H1 (cell line): Measurements from ENCODE around the gene IQCE. TPM values are rescaled to one million over a fixed set of nuclear protein-coding genes. Genes with fewer than 3 reads are reported as not detected.

Source experiments
- CTCF ChIA-PET: fragments of 300-600 bp; sonication (Branson Sonifier 250); formaldehyde crosslinking; loops from one replicate; lab custom pipeline; 2021; ENCODE audit not compliant: partially characterized antibody; lab: Charles Lee
- POLR2A ChIA-PET: fragments of 300-600 bp; sonication (Branson Sonifier 250); formaldehyde crosslinking; loops from one replicate; lab custom pipeline; 2021; ENCODE audit warnings: inconsistent platforms; ENCODE audit not compliant: partially characterized antibody; lab: Charles Lee
- DNase-seq, 2 experiments: peaks; one replicate each; pipeline versions ENCODE4 v3.0.0 to v3.0.0-alpha.2; 2010 to 2022; ENCODE audit warnings: low spot score in 2 of 2, low read depth in 1 of 2, mixed read lengths in 1 of 2
- FAIRE-seq: peaks from 2 replicates; lab custom pipeline; 2011; peaks lifted over from hg19 to GRCh38; lab: Jason Lieb, UNC
- H2AFZ ChIP-seq: 2 replicates; pipeline ENCODE4 v1.8.1; 2012; ENCODE audit warnings: low read length, inconsistent platforms
- H2AK5ac ChIP-seq: 2 replicates; pipeline ENCODE4 v1.6.1; 2013; ENCODE audit warnings: low read depth, low read length
- H2BK120ac ChIP-seq: replicated peaks from 2 replicates; pipeline ENCODE3; 2013; ENCODE audit warnings: low read depth, low read length, inconsistent platforms
- H2BK12ac ChIP-seq: 2 replicates; pipeline ENCODE4 v1.6.1; 2013; ENCODE audit warnings: low read depth, low read length
- H2BK15ac ChIP-seq: 2 replicates; pipeline ENCODE4 v1.6.1; 2013; ENCODE audit warnings: low read length
- H2BK20ac ChIP-seq: 2 replicates; pipeline ENCODE4 v1.6.1; 2013; ENCODE audit warnings: low read length
- H2BK5ac ChIP-seq: 2 replicates; pipeline ENCODE4 v1.6.1; 2013; ENCODE audit warnings: low read depth, low read length
- H3K14ac ChIP-seq: 2 replicates; pipeline ENCODE4 v1.6.1; 2013; ENCODE audit warnings: inconsistent platforms; ENCODE audit not compliant: insufficient read length
- H3K18ac ChIP-seq: 2 replicates; pipeline ENCODE4 v1.6.1; 2013; ENCODE audit warnings: low read length; ENCODE audit errors: extremely low read depth
- H3K23ac ChIP-seq: 2 replicates; pipeline ENCODE4 v1.6.1; 2013; ENCODE audit warnings: inconsistent platforms; ENCODE audit not compliant: insufficient read length
- H3K23me2 ChIP-seq: 2 replicates; pipeline ENCODE4 v1.6.1; 2013; ENCODE audit warnings: low read depth, low read length
- H3K27ac ChIP-seq: 2 replicates; pipeline ENCODE4 v1.6.1; 2011; ENCODE audit warnings: low read depth, low read length, inconsistent platforms
- H3K27me3 ChIP-seq, 4 experiments: replicated peaks in 1 of 4; 1 replicate in 1 of 4; 2 replicates in 3 of 4; pipeline versions ENCODE4 v1.6.1 to v1.8.1; 2011 to 2013; ENCODE audit warnings: low read length in 3 of 4, mild to moderate bottlenecking in 3 of 4, inconsistent platforms in 2 of 4, mixed read lengths in 2 of 4, moderate library complexity in 1 of 4; ENCODE audit not compliant: control insufficient read depth in 3 of 4, insufficient read depth in 3 of 4; ENCODE audit errors: extremely low read depth in 1 of 4
- H3K36me3 ChIP-seq, 4 experiments: 2 replicates each; pipeline versions ENCODE4 v1.6.1 to v1.8.1; 2011 to 2013; ENCODE audit warnings: mild to moderate bottlenecking in 4 of 4, low read length in 3 of 4, moderate library complexity in 2 of 4, control low read depth in 1 of 4, inconsistent platforms in 1 of 4; ENCODE audit not compliant: insufficient read depth in 4 of 4, control insufficient read depth in 2 of 4
- H3K4ac ChIP-seq: replicated peaks from 2 replicates; pipeline ENCODE3; 2013; ENCODE audit warnings: low read length, low read depth, mixed read lengths, inconsistent platforms; ENCODE audit not compliant: insufficient read length
- H3K4me1 ChIP-seq, 4 experiments: replicated peaks in 1 of 4; 1 replicate in 1 of 4; 2 replicates in 3 of 4; pipeline versions ENCODE4 v1.6.1 to v1.8.1; 2011 to 2013; ENCODE audit warnings: low read length in 3 of 4, inconsistent platforms in 2 of 4, mixed read lengths in 1 of 4; ENCODE audit not compliant: insufficient read depth in 4 of 4, control insufficient read depth in 3 of 4
- H3K4me2 ChIP-seq, 2 experiments: 2 replicates each; pipeline versions ENCODE4 v1.6.1 to v1.8.1; 2011 to 2013; ENCODE audit warnings: low read depth in 2 of 2, low read length in 2 of 2, control low read depth in 1 of 2, inconsistent platforms in 1 of 2, mild to moderate bottlenecking in 1 of 2; ENCODE audit not compliant: insufficient read depth in 1 of 2
- H3K4me3 ChIP-seq, 4 experiments: fragments of 200-600, 300-600 bp in 1 of 4; sonication (generic), shearing (Covaris generic), sonication (Bioruptor Twin) in 1 of 4; 2 replicates each; pipeline versions ENCODE4 v1.5.1 to v1.8.1; 2011 to 2016; ENCODE audit warnings: low read length in 4 of 4, low read depth in 3 of 4, control low read depth in 2 of 4, inconsistent platforms in 2 of 4, mild to moderate bottlenecking in 2 of 4, mixed read lengths in 1 of 4, moderate library complexity in 1 of 4; ENCODE audit not compliant: insufficient read depth in 2 of 4; ENCODE audit errors: extremely low read depth in 1 of 4
- H3K56ac ChIP-seq: replicated peaks from 2 replicates; pipeline ENCODE3; 2013; ENCODE audit warnings: low read depth, mild to moderate bottlenecking, mixed read lengths, low read length, inconsistent platforms; ENCODE audit not compliant: insufficient read length
- H3K79me1 ChIP-seq: 2 replicates; pipeline ENCODE4 v1.6.1; 2013; ENCODE audit warnings: low read depth, low read length, control low read depth
- H3K79me2 ChIP-seq, 2 experiments: 2 replicates each; pipeline versions ENCODE4 v1.6.1 to v1.8.1; 2012 to 2013; ENCODE audit warnings: low read length in 2 of 2, mild to moderate bottlenecking in 2 of 2, inconsistent platforms in 1 of 2; ENCODE audit not compliant: insufficient read depth in 2 of 2, control insufficient read depth in 1 of 2
- H3K9ac ChIP-seq, 4 experiments: replicated peaks in 1 of 4; 1 replicate in 1 of 4; 2 replicates in 3 of 4; pipeline versions ENCODE4 v1.6.1 to v1.8.1; 2011 to 2013; ENCODE audit warnings: low read depth in 3 of 4, low read length in 3 of 4, control low read depth in 2 of 4, mild to moderate bottlenecking in 2 of 4, moderate library complexity in 2 of 4, inconsistent platforms in 1 of 4; ENCODE audit errors: extremely low read depth in 1 of 4
- H3K9me3 ChIP-seq, 2 experiments: 2 replicates each; pipeline versions ENCODE4 v1.6.1 to v1.8.1; 2012 to 2013; ENCODE audit warnings: mild to moderate bottlenecking in 2 of 2, moderate library complexity in 2 of 2, control low read depth in 1 of 2, inconsistent platforms in 1 of 2, low read depth in 1 of 2, low read length in 1 of 2, mixed read lengths in 1 of 2; ENCODE audit not compliant: insufficient read depth in 2 of 2
- H4K20me1 ChIP-seq, 2 experiments: replicated peaks in 1 of 2; 2 replicates each; pipeline versions ENCODE3 to v1.8.1; 2011 to 2013; ENCODE audit warnings: inconsistent platforms in 2 of 2, low read length in 2 of 2, mild to moderate bottlenecking in 1 of 2; ENCODE audit not compliant: insufficient read depth in 2 of 2, control insufficient read depth in 1 of 2
- H4K5ac ChIP-seq: 2 replicates; pipeline ENCODE4 v1.6.1; 2013; ENCODE audit warnings: low read length, low read depth, mixed read lengths, inconsistent platforms; ENCODE audit not compliant: insufficient read length
- H4K8ac ChIP-seq: 2 replicates; pipeline ENCODE4 v1.8.0; 2013; ENCODE audit warnings: mild to moderate bottlenecking, moderate library complexity, low read length, inconsistent platforms; ENCODE audit not compliant: insufficient read depth; ENCODE audit errors: extremely low read depth
- H4K91ac ChIP-seq: replicated peaks from 2 replicates; pipeline ENCODE3; 2013; ENCODE audit warnings: low read length, mixed read lengths, inconsistent platforms; ENCODE audit not compliant: insufficient read length
- ASH2L ChIP-seq: fragments of 200-600, 300-600 bp; sonication (generic); IDR thresholded peaks from one replicate; pipeline ENCODE4 v1.7.1; 2017; ENCODE audit warnings: low read length
- BCL11A ChIP-seq, 2 experiments: IDR thresholded peaks; one replicate each; pipeline ENCODE4 v1.6.1; 2011; ENCODE audit warnings: low read depth in 2 of 2, low read length in 2 of 2, mild to moderate bottlenecking in 2 of 2
- CHD1 ChIP-seq: IDR thresholded peaks from 2 replicates; pipeline ENCODE4 v1.6.1; 2012; ENCODE audit warnings: low read depth, low read length, improper control_type of control experiment
- EZH2 ChIP-seq: fragments of 200-600 bp; sonication (generic); IDR thresholded peaks from 2 replicates; pipeline ENCODE4 v1.7.1; 2012; ENCODE audit warnings: low read depth, mild to moderate bottlenecking, moderate library complexity, low read length, inconsistent platforms; ENCODE audit not compliant: severe bottlenecking
- HDAC2 ChIP-seq, 2 experiments: fragments of 300-600 bp in 1 of 2; sonication (generic) in 1 of 2; IDR thresholded peaks; 2 replicates each; pipeline ENCODE4 v1.6.1; 2011 to 2012; ENCODE audit warnings: low read depth in 2 of 2, low read length in 2 of 2, mild to moderate bottlenecking in 2 of 2, moderate library complexity in 2 of 2, borderline replicate concordance in 1 of 2, inconsistent platforms in 1 of 2
- MAFK ChIP-seq: IDR thresholded peaks from 2 replicates; pipeline ENCODE4 v1.6.1; 2012; ENCODE audit warnings: low read depth, mild to moderate bottlenecking, improper control_type of control experiment, low read length
- NANOG ChIP-seq: IDR thresholded peaks from 2 replicates; pipeline ENCODE4 v1.6.1; 2011; ENCODE audit warnings: low read length, low read depth, mild to moderate bottlenecking, inconsistent platforms; ENCODE audit not compliant: insufficient read depth, poor library complexity, severe bottlenecking
- PHF8 ChIP-seq: fragments of 200-600 bp; sonication (generic); conservative IDR thresholded peaks from 2 replicates; pipeline ENCODE4 v1.7.1; 2012; ENCODE audit warnings: low read depth, mild to moderate bottlenecking, inconsistent platforms, low read length, moderate library complexity
- POU5F1 ChIP-seq: IDR thresholded peaks from 2 replicates; pipeline ENCODE4 v1.6.1; 2011; ENCODE audit warnings: low read depth, mild to moderate bottlenecking, low read length, moderate library complexity
- RBBP5 ChIP-seq: IDR thresholded peaks from 2 replicates; pipeline ENCODE4 v1.7.1; 2012; ENCODE audit warnings: low read depth, mild to moderate bottlenecking, inconsistent platforms, low read length, moderate library complexity, borderline replicate concordance
- SRF ChIP-seq: IDR thresholded peaks from 2 replicates; pipeline ENCODE4 v1.6.1; 2011; ENCODE audit warnings: mild to moderate bottlenecking, low read depth, low read length, moderate library complexity
- SUZ12 ChIP-seq: fragments of 200-600 bp; sonication (generic); IDR thresholded peaks from 2 replicates; pipeline ENCODE4 v1.6.1; 2012; ENCODE audit warnings: mild to moderate bottlenecking, inconsistent platforms, low read length, moderate library complexity, mixed read lengths
- YY1 ChIP-seq: IDR thresholded peaks from 2 replicates; pipeline ENCODE4 v1.6.1; 2011; ENCODE audit warnings: low read depth, mild to moderate bottlenecking, low read length
- WGBS, 2 experiments: shearing (Covaris generic) in 1 of 2; methylation state at CpG; one replicate each; pipeline versions ENCODE4 v1.1.6 to v1.1.7; 2013 to 2015; ENCODE audit warnings: low lambda C conversion rate in 2 of 2, mixed read lengths in 2 of 2, inconsistent platforms in 1 of 2, low coverage in 1 of 2, missing lambda C conversion rate in 1 of 2; ENCODE audit not compliant: insufficient replicate concordance in 2 of 2, insufficient coverage in 1 of 2, insufficient read length in 1 of 2; ENCODE audit errors: extremely low coverage in 1 of 2, missing lambda C conversion rate in 1 of 2; 5-methylcytosine and 5-hydroxymethylcytosine counted together
- polyA plus RNA-seq, 7 experiments: library from polyadenylated mRNA; depleted of rRNA in 3 of 7; stranded (reverse) in 5 of 7; unstranded in 2 of 7; fragments of >200 nt in 5 of 7; fragments of 200-250 nt in 2 of 7; gene quantifications; 1 replicate in 5 of 7; 2 replicates in 1 of 7; 4 replicates in 1 of 7; pipeline versions ENCODE4 v1.2.1 to v1.2.3, GENCODE V29; 2011 to 2013; ENCODE audit warnings: missing spikeins in 2 of 7, mixed read lengths in 2 of 7
- total RNA-seq: library from RNA; stranded (reverse); fragmentation: NEBNext Ultra II Directional; extraction: Animal tissue kit (Norgen Biotek cat#: 25700); gene quantifications from 2 replicates; pipeline ENCODE4 v1.2.1, GENCODE V29; 2021

Gene IQCE
- total and polyA plus RNA-seq, 2 of the 8 experiments (the other 6 are each of a cell fraction or from before 2014, with no cell fraction given) = 2.2 to 4.9 TPM

DNA sequence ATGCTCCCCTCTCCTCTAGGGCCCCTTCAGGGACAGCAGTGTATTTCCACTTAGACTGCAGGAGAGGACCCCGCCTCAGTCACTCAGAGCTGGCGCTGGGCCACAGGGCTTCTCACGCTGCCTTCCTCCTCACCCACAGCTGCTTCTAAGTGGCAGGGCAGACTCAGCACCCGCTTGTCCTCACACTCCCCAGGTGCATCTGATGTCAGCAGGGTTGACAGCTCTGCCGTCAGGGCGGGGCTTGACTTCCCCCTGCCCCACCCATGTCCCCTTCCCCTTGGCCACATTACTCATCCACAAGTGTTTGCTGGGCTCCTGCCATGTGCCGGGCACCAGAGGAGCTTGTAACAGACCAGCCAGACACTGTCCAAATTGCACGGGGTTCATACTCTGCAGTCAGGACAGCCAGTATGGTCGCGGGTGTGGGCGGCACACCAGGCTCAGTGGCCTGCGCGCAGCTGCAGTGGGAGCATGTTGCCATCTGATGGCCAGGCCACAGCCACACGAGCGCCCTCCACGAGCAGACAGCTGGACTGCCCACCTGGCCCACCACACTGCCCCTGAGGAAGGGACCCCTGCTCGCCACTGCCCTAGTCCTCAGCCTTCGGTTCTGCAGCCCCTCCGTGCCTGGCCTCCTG is 43.7 kb downstream of the IQCE start:
- H2AFZ ChIP-seq = no peak overlapping the region
- H3K9ac ChIP-seq = no peak overlapping the region
- no peak for DNase-seq
- no peaks in the 10 kb centered on the region for H4K20me1 ChIP-seq
- no peak overlapping the region for H3K14ac ChIP-seq
- CTCF ChIA-PET = interaction anchor here (0.7 to 5.7 kb wide), 12 partner anchors 9 to 133 kb away, joined by 3 to 30 read pairs (median 4); no protein-coding TSS in a partner anchor
- no peak overlapping the region for H2BK20ac ChIP-seq
- H3K4me3 ChIP-seq = no peak overlapping the region
- no peaks in the 10 kb centered on the region for H3K27me3 ChIP-seq
- H2BK15ac ChIP-seq = no peak overlapping the region; the same call in 1 of the 2 replicates
- no peak overlapping the region for H3K4ac ChIP-seq
- H3K4me2 ChIP-seq = no peak overlapping the region
- H3K4me1 ChIP-seq = peaks cover 0 to 7% (median 1%) of the 10 kb centered on the region in 4 experiments; a peak in 3 of 7 replicates
- H3K36me3 ChIP-seq = peaks cover 0 to 2% (median 0%) of the 10 kb centered on the region in 4 experiments; a peak in 1 of 8 replicates
- peak overlapping the region; percentile 85; the same call in 1 of the 2 replicates for H2AK5ac ChIP-seq
- H4K91ac ChIP-seq = no peak overlapping the region
- no peak overlapping the region for H3K23ac ChIP-seq
- no peak for FAIRE-seq
- no peak overlapping the region for H2BK5ac ChIP-seq
- H2BK120ac ChIP-seq = no peak overlapping the region
- 90% methylated on average over 15 of the region's 19 CpGs; no CpG with 5 or more reads in 1 of the 2 experiments for WGBS, 2 experiments
- H3K18ac ChIP-seq = no peak overlapping the region
- H3K9me3 ChIP-seq = no peaks in the 10 kb centered on the region
- H3K23me2 ChIP-seq = no peaks in the 10 kb centered on the region
- no peaks in the 10 kb centered on the region for H3K79me1 ChIP-seq
- H3K79me2 ChIP-seq = no peaks in the 10 kb centered on the region
- no peak overlapping the region for H3K27ac ChIP-seq
- H3K56ac ChIP-seq = no peak overlapping the region
- no peak overlapping the region for H4K5ac ChIP-seq
- no peak overlapping the region for H4K8ac ChIP-seq
- POLR2A ChIA-PET = interaction anchor here (1.0 to 1.4 kb wide), 3 partner anchors 8 to 29 kb away, joined by 3 to 4 read pairs (median 3); partner anchors contain the start of gene TTYH3
- no peak overlapping the region for H2BK12ac ChIP-seq
- TF ChIP-seq RBBP5 (no peak), YY1 (no peak), CHD1 (no peak), BCL11A (IDR thresholded peaks at IDR 0.05; ENCODE audit: low read depth in 2 of 2, low read length in 2 of 2) (no peak), HDAC2 (IDR thresholded peaks at IDR 0.05; ENCODE audit: borderline replicate concordance in 1 of 2, low read depth in 2 of 2, low read length in 2 of 2) (no peak), ASH2L (no peak), POU5F1 (no peak), NANOG (no peak), SUZ12 (no peak), PHF8 (no peak), SRF (no peak), MAFK (no peak), EZH2 (no peak)
